Activated CD8-positive, alpha-beta memory T cell treated with anti-CD3 and anti-CD28 coated beads for 4 hours (primary cell): Measurements from ENCODE around the gene UBL3.

Experiments
- DNase-seq, 2 donors: peaks; one replicate each; pipeline ENCODE4 v3.0.0-alpha.2; 2020; ENCODE audit warnings: low read depth in 2 of 2

UBL3 gene

GRCh38 chr13:29850213-29850898 is at the start of gene UBL3:
Gene UBL3 (minus strand): TSS chr13:29850617. CDS start chr13:29849538, 1,079 bp downstream.
- DNase-seq = peak; percentile 88 to 91

DNA sequence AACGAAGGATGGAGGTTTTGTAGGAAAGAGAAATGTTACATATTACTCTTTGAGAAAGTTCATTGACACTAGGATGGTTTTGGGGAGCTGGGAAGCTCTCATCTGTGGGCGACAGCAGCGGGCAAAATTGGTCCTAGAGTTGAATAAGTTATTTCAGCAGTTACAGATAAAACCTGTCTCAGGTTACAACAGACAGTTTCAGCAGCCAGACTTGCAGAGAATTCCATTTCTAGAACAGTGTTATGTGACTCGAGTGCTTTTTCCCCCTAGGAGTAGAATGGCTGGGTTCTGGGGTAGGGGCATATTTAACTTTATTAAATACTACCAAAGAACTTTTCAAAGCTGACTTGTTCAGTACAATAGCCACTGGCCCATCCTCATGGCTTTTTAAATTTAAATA is 46.7 kb upstream of the UBL3 start:
- DNase-seq = no peak

DNA sequence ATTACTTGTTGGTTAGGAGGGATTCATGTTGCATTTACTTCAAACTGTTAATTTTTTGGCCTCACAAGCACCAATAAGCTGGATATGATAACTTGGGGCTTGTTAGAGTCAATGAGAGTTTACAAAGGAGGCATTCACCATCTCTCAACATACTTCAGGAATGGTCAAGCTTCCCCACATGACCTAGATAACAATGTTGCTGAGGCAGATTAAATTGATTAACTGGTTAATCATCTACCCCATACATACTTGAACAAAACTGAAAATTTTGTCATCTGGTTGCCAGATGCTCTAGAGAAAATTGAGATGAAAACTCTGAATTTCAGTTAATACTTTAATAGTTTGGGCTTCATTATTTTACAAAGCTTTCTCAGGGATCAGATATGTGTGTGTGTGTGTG is 43.0 kb upstream of the UBL3 start:
- no peak for DNase-seq

DNA sequence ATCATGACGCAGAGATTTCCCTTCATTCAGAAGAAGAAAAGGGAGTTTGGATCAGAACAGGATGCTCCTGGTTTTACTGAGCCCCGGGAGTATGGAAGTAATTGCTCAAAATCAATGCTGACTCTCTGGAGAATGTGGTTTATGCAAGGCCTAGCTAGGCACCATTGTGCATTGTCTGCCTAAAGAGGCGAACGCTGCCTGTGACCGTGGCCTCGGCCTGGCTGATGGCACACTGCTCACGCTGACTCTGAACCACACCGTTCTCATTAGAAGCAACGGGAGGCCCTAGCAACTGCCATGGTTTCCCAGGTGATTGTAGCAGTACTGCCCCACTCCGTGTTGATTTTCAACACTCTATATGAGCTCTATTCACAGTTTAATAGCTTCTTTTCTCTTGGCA is 41.7 kb upstream of the UBL3 start:
- DNase-seq = no peak

DNA sequence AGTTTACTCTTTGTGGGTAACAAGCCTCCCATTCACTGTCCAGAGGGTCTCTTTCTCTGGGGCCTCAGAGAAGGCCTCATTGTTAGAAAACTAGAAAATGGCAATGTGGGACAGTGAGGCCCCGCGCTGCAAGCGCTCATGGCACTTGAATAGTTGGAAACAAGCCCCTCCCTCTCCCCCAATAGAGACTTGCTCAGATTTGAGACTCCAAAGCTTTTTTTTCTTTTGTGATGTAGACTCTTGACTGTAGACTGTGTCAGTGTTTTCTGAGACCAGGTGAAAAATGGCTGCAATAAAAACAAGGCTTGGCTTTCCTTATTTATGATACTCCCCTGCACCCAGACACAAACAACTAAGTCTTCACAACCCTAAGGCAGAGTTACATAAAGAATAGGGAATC is 38.7 kb upstream of the UBL3 start:
- DNase-seq = no peak

DNA sequence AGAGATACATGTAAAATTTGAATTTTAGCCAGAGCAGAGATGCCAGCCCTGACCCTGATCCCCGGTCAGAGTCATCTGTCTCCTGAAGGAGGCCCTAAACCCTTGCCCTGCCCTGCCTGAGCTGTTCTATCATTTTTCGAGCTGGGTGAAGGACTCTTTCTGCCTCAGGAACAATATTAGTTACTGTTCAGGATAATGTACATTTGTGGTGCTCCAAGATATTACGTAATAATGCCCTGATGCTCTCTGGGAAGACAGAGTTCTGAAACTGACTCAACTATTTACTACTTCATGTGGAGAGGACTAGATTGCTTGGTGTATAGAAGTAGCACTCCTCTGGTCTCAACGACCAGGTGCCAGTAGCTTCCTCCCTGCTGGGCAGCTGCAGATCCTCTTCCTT is 37.9 kb upstream of the UBL3 start:
- no peak for DNase-seq

GRCh38 chr13:29887686-29888085 is 37.3 kb upstream of the UBL3 start:
- no peak for DNase-seq

DNA sequence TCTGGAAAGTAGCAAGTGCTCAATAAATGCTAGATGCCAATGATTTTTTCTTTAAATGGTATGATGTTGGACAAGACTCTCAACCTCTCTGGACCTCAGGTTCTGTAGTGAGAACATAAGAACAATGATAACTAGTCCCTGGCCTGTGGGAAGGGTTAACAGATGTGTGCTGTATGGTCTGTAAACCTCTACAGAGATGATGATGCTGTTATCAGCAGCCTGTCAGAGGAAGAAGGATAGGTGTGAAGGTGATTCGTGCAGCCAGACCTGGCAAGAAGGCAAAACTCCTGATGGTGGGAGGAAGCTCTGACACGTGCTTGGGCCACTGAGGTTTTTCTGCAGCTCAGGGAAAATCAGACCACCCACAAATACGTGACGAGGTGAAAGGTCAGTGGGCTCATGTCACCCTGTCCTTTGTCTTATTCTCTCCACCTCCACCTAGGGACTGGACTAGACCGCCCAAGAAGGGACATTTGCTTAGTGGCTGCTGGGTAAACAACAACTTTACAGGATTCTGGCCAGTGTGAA is 36.7 kb upstream of the UBL3 start:
- DNase-seq = no peak

DNA sequence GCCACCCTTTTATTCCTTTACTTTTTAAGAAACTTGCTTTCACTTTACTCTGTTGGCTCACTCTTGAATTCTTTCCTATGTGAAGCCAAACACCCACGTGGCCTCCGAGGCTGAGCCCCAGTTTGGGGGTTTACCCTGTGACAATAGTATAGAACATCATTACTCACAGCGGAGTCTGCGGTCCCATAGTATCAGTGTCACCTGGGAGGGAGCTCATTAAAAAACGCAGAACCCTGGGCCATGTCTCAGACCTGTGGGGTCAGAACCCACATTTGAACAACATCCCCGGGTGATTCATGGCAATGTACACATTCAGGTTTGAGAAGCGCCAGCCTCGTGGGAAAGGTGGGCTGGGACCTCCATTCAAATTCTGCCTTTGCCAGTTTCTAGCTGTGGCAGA is 36.0 kb upstream of the UBL3 start:
- DNase-seq = peak; percentile 13 to 39

DNA sequence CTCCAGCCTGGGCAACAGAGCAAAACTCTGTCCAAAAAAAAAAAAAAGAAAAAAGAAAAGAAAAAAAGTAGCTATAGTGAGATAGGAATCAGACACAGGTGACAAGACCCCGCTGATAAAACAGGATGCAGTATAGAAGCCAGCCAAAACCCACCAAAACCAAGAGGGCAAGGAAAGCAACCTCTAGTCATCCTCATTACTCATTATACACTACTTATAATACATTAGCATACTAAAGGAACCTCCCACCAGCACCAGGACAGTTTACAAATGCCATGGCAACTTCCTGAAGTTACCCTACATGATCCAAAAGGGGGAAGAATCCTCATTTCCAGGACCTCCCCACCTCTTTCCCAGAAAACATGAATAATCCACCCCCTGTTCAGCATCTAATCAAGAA is 35.6 kb upstream of the UBL3 start:
- DNase-seq = no peak

GRCh38 chr13:29884671-29885430 is 34.4 kb upstream of the UBL3 start:
- DNase-seq = no peak

GRCh38 chr13:29883941-29884518 is 33.6 kb upstream of the UBL3 start:
- DNase-seq = no peak

DNA sequence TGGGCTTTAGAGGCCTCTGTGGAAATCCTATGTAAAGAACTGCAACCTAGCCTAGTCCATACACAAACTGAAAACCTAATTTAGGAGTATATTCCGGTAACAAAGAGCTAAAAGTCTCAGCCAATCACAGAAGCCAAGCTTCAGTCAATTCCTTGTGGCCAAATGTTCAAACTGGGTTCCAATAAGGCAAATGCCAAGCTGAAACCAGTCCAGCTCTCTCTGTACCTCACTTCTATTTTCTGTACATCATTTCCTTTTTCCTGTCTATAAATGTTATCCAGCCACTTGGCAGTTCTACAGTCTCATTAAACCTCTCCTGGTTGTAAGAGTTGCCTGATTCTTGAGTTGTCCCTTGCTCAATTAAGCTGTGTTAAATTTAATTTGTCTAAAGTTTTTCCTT is 31.7 kb upstream of the UBL3 start:
- DNase-seq = no peak

DNA sequence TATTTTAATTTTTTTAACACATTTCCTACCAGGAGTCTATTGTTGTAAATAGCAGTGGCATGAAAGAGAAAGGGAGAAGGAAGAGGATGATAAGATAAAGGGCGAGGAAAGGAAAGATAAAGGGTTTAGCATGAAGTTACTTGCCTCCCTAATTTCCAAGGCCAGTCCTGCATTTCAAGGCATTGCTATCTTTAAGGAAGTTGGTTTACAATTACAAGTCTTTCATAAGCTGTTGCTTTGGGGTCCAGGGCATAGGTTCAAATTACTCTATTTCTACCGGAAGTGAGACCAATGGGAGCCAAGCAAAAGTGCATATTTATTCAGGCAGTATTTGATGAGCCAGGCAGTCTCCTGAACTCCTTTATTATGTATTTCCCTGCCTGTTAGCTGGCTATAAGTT is 27.7 kb upstream of the UBL3 start:
- DNase-seq = no peak

- no peak for DNase-seq
These were observed 27.1 kb upstream of the UBL3 start for GRCh38 chr13:29877456-29878078.

- no peak for DNase-seq
These were observed 25.2 kb upstream of the UBL3 start for GRCh38 chr13:29875646-29876045.

DNA sequence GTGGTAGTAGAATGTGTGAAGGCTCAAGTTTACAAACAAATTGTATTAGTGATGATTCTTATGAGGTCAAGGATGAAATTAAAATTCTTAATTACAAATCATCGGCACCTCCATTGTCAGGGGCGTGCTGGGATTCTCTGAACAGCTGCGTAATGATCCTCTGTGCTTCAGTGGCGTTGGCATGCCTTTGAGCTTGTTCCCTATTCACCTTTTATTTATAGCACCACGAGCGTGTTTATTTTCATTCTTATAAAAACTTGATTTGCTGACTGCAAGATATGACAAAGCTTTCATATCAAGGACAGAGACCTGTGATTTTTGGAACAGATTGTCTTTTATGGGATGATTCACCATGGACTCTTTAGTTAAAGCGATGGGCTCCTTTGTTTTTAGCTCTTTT is 18.2 kb upstream of the UBL3 start:
- no peak for DNase-seq

DNA sequence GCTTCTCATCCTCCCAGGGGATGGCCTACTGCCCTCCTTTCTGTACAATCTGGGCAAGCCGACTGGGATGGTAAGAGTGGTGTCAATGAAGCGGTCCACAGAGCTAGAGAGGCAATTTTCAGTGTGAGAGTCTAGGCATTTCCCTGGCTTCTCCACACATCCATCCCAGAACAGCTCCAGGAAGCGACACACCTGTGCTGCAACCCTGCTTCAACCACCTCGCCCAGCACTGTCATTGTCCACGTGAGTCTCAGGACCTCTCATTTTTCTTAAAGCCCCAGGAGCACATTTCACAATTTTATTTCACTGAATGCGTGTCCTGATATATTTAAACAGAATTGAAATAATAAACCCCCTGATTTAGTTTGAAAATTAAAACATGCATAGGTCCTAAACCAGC is 15.5 kb upstream of the UBL3 start:
- DNase-seq = no peak

DNA sequence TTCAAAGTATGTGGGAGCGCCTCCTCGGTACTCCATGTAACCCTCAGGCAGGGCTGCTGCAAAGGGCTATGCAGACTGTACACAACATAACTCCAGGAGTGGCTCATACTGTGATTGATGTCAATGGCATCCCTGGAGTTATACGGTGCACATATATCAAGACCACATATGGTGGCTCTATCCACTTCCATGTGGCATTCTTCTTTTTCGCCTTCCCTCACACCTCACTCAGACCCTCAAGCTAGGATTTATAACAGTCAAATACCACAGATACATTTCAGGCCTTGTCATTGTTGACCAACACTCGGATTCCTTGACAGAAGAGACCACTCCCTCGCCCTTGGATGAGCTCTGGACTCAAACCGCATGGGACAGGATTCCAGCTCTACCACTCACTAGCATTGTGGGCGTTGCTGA is 11.3 kb upstream of the UBL3 start:
- no peak for DNase-seq

- DNase-seq = no peak
These were observed 9.6 kb upstream of the UBL3 start for GRCh38 chr13:29859971-29860370.

- no peak for DNase-seq
These were observed 8.2 kb upstream of the UBL3 start for GRCh38 chr13:29858667-29859066.

GRCh38 chr13:29858231-29858630 is 7.8 kb upstream of the UBL3 start:
- DNase-seq = no peak
